Measurements from ENCODE around the gene TDRKH. TPM values are rescaled to one million over a fixed set of nuclear protein-coding genes. Genes with fewer than 3 reads are reported as not detected.

Gene TDRKH
- total and polyA plus RNA-seq, 11 donors = 2.7 to 9.8 (median 4.8) TPM

- H3K9me3 ChIP-seq = no peaks in the 10 kb centered on the region
- 93 to 100% (median 97%) methylated on average over 1 of the region's 1 CpG for WGBS, 4 donors
- H3K4me1 ChIP-seq = no peaks in the 10 kb centered on the region
- H3K36me3 ChIP-seq = peaks cover 0 to 8% (median 0%) of the 10 kb centered on the region in 9 donors
- ATAC-seq (no peak), DNase-seq (no peak)
- H3K4me3 ChIP-seq = no peak overlapping the region
- TF ChIP-seq CTCF (IDR thresholded peaks at IDR 0.05) (no peak), POLR2A (IDR thresholded peaks at IDR 0.05) (no peak)
- no peak overlapping the region for H3K27ac ChIP-seq
- intact Hi-C loops (cut with DNase I) = no loop called here
- H3K27me3 ChIP-seq = no peaks in the 10 kb centered on the region
These were observed 19.8 kb upstream of the TDRKH start for GRCh38 chr1:151809985-151810556.

DNA sequence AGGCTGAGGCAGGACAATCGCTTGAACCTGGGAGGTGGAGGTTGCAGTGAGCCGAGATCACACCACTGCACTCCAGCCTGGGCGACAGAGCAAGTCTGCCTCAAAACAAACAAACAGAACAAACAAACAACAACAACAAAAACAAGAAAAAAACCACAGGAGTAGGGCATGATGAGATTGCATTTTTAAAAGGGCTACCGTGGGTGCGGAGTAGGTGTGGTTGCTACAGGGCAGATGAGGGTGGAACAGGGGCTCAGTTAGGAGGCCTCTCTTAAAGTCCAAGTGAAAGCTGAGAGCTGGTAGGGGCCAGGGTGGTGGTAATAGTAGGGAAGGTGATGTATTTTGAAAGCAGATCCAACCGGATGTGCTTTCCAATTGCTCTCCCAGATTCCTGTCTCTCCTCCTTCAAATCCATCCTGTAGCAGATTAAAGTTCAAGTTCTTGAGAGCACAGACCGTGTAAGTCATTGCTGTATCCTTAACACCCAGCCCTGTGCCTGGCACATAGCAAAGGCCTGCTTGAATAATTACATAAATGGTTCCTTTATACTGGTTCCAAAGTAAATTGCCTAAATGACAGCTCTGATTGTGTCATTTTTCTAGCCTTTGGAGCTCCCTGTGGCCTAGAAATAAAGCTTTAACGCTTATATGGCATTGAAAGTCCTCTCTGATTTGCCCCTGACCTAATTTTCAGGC, 19.1 kb upstream of the TDRKH start:
- no peaks in the 10 kb centered on the region for H3K4me1 ChIP-seq
- DNase-seq = no peak
- no peaks in the 10 kb centered on the region for H3K27me3 ChIP-seq
- intact Hi-C loops (cut with DNase I) = no loop called here
- H3K27ac ChIP-seq = no peak overlapping the region
- 66 to 76% (median 71%) methylated on average over 8 of the region's 8 CpGs for WGBS, 4 donors
- peaks cover 0 to 8% (median 0%) of the 10 kb centered on the region in 9 donors for H3K36me3 ChIP-seq
- TF ChIP-seq CTCF (IDR thresholded peaks at IDR 0.05) (no peak), POLR2A (IDR thresholded peaks at IDR 0.05) (no peak)
- H3K9me3 ChIP-seq = no peaks in the 10 kb centered on the region
- ATAC-seq = no peak
- no peak overlapping the region for H3K4me3 ChIP-seq

- TF ChIP-seq POLR2A (IDR thresholded peaks at IDR 0.05) (no peak), CTCF (IDR thresholded peaks at IDR 0.05) (no peak)
- WGBS, 4 donors = 64 to 78% (median 69%) methylated on average over 1 of the region's 1 CpG
- no peak for ATAC-seq
These were observed 17.5 kb upstream of the TDRKH start for GRCh38 chr1:151807766-151808165.

GRCh38 chr1:151807131-151807530, 16.8 kb upstream of the TDRKH start:
- ATAC-seq = no peak
- 68 to 78% (median 73%) methylated on average over 5 of the region's 5 CpGs for WGBS, 4 donors

More at GRCh38 chr1:151807766-151808165, 17.5 kb upstream of the TDRKH start:
- H3K27me3 ChIP-seq = no peaks in the 10 kb centered on the region
- no peak overlapping the region for H3K27ac ChIP-seq
- H3K4me3 ChIP-seq = no peak overlapping the region
- peaks cover 0 to 8% (median 0%) of the 10 kb centered on the region in 9 donors for H3K36me3 ChIP-seq
- intact Hi-C loops (cut with DNase I) = no loop called here
- no peaks in the 10 kb centered on the region for H3K9me3 ChIP-seq
- no peaks in the 10 kb centered on the region for H3K4me1 ChIP-seq
- DNase-seq = no peak

More at GRCh38 chr1:151807131-151807530, 16.8 kb upstream of the TDRKH start:
- Histone ChIP-seq H3K27me3 (no peaks in the 10 kb centered on the region), H3K9me3 (no peaks in the 10 kb centered on the region), H3K4me1 (no peaks in the 10 kb centered on the region), H3K4me3 (no peak overlapping the region), H3K27ac (no peak overlapping the region), H3K36me3 (peaks cover 0 to 8% (median 0%) of the 10 kb centered on the region in 9 donors)
- no peak for TF ChIP-seq CTCF (IDR thresholded peaks at IDR 0.05)
- no peak for DNase-seq
- intact Hi-C loops (cut with DNase I) = no loop called here
